ENCODE results near the gene ARL14EP.

The ARL14EP gene

DNA sequence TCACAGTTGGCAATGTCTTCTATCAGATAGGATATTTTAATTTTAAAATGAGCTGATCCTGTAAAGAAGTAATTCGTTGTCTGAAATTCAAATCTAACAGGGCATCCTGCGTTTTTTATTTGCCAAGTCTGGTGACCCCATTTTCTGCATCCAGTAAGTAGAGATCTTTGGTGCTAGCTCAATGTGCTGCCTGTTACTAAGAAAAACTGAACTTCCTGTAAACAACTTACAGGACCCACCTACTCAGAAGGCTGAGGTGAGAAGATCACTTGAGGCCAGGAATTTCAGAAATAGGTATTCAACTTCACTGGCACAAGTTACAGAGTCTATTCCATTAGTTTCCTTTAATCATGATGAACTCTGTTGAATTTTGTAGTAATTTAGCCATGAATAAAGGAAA lies 4.0 kb downstream of the ARL14EP start:
- DNase-seq (ENCODE audit: low read depth), result no peak

DNA sequence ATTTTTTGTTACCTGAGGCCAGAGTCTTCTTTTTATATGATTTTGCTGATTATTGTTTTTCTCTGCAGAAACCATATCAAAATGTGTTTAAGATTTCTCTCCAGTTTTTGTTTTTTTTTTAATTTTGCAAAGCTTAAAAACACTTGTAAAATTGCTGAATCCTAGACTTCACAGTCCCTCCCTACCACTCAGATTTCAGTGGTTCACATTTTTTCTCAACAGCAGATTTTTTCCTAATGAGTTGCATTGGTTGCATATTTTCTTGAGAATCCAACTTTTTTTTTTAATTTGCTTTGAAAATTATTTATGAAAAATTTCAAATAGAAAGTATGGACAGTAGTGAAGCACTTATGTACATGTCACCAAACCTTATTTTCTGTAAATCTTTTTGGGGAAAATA lies 5.8 kb downstream of the ARL14EP start:
- DNase-seq (ENCODE audit: low read depth), result no peak

DNA sequence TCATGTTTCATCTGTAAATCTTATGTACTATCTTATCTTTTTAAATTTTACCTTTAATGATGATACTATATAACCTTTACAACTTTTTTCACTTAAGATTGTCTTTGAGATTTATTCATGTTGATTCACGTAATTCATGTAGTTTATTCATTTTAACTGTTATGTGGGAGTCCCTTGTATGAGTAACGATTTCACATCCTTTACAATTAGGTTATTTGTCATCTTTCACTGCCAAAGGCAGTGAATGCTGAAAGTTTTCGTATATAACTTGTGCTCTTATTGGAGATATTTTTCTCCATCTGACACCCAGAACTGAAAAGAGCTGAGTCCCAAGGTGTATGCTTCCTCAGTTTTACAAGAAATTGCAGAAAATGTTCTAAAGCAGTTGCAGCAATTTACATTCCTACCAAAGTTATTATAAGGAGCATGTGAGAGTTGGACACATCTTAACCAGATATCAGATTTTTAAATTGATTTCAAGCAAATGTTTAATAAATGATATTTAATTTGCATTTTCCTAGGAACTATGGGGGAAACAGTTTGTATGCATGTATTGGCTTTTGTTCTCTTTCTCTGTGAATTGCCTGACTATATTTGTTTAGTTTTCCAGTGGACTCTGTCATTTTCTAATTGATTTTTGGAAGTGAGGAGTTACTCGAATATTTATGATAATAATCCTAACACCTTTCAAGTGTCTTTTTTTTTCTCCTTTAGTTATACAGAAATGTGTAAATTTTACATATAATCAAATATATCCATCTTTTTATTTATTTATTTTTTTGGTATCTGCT lies 6.4 kb downstream of the ARL14EP start:
- no peak for DNase-seq (ENCODE audit: low read depth)

DNA sequence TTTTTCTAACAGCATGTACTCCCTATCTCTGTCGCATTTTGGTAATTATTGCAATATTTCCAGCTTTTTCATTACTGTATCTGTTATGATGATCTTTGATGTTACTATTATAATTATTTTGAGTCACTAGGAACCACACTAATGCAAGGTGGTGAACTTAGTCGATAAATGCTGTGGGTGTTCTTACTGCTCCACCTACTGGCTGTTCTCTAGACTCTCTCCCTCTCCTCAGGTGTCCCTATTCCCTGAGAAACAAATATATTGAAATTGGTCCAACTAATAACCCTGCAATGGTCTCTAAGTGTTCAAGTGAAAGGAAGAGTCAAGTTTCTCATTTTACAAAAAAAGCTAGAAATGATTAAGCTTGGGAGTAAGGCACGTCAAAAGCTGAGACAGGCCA lies 10.5 kb downstream of the ARL14EP start:
- no peak for DNase-seq (ENCODE audit: low read depth)

DNA sequence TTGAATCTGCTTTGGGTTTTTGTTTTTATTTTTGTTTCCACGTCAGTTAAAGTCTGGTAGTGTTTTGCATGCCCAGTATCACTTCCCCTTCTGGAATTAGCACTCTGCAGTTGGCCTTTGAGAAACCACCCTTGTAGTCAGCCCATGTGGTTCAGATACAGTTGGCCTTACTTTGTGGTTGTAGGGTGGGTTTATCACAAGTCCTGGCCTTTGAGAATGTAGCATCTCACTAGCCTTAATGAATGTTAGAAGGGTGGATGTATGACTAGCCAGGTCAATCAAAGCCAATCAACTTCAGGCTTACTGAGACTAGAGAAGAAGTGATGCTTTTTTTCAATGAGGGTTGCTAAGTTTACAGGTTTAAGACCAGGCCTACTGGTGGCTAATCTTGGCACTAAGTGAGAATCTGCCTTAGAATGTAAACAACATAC lies 19.8 kb downstream of the ARL14EP start:
- DNase-seq (ENCODE audit: low read depth), result no peak

DNA sequence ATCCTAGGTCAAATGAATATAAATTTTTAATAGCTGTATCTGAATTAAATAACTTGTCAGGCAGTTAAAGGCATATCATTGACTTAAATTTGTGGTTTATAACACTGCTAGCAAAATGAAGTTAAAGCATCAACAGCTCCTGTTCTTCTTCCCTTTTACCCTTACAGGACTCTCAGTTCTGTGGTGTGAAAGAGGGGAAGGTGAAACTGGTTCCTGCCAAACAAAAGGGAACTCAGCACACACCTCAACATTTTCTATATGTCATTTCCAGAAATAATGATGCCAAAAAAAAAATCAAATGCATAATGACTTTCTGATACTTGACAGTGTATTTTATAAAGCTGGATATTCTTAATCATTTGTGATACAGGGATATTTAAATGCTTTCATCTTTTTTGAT lies 21.2 kb downstream of the ARL14EP start:
- DNase-seq (ENCODE audit: low read depth), result no peak

DNA sequence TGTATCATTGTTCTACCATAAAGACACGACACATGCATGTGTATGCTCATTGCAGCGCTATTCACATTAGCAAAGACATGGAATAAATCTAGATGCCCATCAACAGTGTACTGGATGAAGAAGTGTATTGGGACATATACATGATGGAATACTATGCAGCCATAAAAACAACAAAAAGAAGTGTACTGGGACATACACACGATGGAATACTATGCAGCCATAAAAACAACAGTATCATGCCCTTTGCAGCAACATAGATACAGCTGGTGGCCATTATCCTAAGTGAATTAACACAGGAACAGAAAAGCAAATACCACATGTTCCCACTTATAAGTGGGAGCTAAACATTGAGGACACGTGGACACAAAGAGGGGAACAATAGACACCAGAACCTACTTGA lies 22.7 kb downstream of the ARL14EP start:
- DNase-seq (ENCODE audit: low read depth), result no peak

DNA sequence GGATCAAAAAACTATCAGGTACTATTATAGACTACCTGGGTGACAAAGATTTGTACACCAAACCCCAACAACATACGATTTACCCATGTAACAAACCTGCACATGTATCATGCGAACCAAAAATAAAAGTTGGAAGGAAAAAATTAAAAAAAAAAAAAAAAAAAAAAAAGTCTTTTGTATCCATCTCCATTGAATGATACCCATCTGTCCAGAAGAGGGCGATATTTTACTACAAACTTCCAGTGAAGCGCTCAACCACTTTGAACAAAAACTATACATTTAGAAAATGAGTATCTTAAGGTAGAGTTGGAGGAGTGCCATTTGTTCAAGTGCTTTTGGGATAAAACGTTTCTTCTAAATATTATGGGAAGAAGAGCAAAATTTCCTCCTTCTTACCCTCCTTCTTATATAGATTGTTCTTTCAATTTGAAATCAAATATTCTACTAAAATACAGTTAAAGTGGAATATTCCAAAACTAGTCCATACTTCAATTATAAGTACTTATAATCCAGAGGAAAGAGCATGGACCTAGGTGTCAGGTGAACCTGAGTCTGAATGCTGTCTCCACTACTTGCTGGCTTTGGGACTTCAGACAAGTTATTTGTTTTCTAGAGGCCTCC lies 23.3 kb downstream of the ARL14EP start:
- DNase-seq (ENCODE audit: low read depth), result no peak

DNA sequence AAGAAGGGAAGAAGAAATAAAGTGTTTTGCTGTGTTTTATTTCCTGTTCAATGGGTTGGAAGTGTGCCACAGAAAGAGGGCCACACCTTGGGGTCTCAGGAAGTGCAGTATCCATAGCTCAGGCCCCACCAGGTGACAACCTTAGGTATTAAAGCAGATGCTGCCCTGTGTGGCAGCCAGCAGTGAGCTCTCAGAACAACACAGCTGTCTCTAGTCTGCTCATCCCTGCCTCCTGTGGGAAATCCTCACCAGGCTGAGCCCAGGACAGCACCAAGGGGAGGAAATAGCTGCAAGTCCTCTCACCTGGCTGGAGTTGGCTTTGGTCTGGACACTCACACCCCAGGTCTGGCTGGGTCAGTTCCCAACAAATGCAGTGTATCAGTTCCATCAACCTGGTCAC lies 25.1 kb downstream of the ARL14EP start:
- no peak for DNase-seq (ENCODE audit: low read depth)

DNA sequence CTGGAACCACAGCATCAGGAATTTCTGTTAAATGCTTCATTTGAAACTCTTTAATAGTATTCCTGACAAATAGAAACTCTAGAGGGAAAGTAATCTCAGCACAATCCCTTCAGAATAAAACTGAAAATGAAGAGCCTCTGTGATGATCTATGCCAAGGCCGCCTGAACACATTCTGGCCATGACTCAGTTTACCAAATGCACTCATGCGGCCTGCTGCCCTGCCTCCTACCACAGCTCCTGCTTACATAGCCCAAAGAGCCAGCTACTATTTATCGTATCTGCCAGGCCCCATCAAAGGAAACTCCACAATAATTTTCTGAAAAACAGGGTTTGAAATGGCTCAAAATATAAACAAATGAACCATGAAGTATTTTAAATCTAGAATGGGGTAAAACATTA lies 27.0 kb downstream of the ARL14EP start:
- no peak for DNase-seq (ENCODE audit: low read depth)

DNA sequence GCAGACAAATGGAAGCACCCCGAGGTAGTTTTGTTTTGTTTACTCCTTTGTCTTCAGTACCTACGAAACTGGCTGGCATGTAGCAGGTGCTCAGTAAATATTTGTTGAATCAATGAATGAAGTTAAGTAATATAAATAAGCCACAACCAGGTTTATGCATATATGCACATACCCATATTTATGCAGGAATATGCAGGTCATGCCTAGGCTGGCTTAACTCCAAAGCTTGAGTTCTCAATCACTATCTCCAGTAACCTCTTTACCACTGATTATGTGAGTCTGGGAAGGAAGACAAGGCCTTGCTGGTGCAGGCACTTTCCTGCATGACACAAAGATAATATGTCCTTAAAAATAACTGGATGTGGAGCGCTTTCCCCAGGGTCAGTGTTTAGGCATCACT lies 27.5 kb downstream of the ARL14EP start:
- no peak for DNase-seq (ENCODE audit: low read depth)

DNA sequence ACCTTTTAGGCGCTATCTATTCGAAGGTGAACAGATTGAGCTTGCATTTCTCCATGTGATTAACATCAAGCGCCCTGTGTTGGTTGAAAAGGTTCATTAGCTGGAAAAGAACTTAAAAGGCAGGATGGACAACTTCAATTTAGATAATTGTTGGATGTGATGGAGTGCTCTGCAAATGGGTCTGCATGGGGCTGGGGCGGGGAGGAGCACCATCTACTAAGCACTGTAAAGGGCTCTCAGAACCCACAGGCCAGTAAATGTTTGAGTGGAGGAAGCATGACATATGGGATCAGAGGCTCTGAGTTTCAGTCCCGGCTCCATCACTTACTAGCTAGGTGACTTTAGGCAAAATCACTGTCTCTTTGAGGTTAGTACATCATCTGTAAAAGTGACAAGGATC lies 28.2 kb downstream of the ARL14EP start:
- DNase-seq (ENCODE audit: low read depth), result no peak

DNA sequence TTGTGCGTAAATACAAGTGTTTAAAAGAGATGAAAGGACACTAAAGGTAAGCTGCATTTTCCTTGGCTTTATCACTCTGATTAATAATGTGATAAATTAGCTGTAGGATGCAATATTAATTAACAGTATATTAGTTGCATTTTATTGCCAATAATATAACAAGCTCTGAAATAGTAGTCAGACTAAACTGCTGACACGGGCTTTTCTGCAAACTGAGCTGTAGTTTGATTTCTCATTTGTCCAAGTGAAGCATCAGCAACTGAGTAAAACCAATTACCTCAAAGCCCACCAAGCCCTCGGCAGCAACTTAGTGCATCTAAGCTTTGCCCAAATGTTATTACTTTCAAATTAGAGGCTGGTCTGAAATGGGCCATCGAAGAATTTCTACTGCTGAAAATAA lies 33.5 kb downstream of the ARL14EP start:
- DNase-seq (ENCODE audit: low read depth), result no peak

DNA sequence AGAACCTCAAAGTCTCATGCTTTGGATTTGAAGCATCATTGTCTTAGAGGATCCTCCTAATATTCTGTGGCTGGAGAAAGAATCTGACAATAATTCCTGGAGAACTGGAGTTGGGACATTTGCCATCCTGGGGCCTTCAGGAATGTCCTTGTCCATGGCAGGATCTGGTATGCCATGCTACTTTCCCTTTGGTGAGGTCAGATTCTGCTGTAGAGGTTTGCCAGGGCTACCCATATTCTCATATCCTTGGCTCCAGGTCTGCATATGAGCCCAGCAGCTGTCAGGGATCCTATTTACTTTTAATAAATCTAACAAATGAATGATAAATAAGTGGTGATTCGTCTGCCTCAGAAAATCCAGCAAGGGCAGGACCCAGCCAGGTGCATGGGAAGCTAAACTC lies 35.0 kb downstream of the ARL14EP start:
- no peak for DNase-seq (ENCODE audit: low read depth)

DNA sequence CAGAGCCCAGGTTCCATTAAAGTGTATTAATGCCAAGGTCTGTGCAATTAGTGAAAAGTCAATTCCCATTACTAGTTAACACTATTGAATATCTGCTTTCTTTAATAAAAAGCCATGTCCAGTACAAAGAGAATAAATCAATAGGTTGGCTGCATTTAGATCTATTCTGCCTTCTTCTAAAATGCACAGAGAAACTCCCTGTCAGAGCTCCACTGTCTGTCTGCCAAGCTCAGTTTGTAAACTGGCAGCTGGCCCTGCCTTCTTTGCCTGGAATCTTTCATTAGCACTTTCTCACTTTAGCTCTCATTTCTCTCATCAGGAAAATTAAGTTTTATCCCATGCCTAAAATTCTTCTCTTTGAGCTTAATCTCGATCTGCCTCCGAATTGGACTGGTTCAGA lies 35.6 kb downstream of the ARL14EP start:
- DNase-seq (ENCODE audit: low read depth), result no peak

DNA sequence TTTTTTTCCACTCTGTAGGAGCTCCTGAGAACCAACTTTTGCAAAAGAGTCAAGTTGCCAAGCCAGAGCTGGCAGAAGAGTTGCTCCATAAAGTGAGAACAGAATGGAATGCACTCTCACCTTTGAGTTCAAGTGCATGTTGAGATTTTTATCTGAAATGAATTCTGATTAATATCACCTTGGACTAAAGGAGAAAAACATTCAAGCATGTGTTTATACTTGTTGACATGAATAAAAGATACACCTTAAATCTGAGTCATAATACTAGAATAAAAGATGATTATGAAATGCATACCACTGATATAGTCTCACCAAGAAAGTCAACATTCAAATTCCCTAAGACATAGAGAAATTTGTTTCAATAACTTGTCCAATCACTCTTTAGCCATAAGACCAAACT lies 37.8 kb downstream of the ARL14EP start:
- no peak for DNase-seq (ENCODE audit: low read depth)

DNA sequence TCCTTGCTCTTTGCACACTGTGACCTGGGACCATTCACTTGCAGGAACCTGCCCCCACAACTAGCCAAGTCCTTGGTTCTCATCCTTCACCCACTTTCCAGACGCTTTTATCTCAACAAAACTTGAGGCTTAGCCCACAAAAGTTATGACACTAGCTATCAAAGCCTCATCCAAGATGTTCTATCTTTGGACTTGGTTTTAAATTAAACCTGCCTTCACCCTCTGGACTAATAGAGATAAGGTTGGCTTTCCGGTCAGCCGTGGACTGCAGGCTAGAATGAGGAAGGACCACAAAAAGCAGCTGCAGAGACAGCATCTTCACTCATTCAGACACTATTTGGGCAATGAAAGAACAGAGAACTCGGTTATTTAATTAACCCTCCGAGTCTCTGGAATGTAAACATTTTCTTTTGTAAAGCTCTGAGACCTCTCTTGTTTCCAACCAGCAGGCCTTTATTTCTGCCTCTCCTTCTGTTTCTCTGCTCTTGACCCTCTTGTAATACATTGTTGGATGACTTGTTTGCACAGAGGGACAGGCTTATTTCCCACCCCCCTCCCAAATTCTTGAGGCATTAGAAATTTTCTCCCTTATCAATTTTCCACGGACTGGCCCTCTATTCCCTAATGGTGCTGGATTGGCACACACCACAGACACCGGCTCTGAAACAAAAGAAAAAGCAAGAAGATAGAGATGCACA lies 41.4 kb downstream of the ARL14EP start:
- no peak for DNase-seq (ENCODE audit: low read depth)

DNA sequence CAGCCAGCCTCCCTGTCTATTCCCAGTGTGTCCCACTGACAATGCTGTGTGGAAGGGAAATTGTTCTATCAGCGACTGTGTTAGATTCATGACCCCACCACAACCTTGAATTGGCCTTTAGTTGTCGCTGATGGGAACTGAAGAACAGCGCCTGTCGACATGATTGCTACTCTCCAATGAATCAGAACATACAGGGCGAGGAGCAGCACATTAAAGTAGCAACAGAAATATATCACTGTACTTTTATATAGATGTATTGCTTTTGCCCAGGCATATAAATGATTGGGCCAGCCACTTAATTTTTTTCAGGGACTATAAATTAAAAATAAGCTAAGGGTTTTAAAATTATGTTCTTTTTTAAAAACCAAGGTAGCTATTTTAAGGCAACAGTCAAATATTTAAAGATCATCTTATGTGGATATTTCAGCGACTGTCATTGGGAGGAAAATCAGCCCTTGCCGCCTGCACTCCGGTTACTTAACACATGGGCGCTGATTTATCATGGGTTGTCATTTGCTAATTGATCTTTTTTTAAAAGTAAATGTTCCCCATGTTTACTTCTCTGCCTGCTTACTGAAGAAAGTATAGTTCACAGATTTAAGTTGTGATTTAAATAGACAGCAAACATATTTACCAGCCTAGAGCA lies 42.1 kb downstream of the ARL14EP start:
- no peak for DNase-seq (ENCODE audit: low read depth)

DNA sequence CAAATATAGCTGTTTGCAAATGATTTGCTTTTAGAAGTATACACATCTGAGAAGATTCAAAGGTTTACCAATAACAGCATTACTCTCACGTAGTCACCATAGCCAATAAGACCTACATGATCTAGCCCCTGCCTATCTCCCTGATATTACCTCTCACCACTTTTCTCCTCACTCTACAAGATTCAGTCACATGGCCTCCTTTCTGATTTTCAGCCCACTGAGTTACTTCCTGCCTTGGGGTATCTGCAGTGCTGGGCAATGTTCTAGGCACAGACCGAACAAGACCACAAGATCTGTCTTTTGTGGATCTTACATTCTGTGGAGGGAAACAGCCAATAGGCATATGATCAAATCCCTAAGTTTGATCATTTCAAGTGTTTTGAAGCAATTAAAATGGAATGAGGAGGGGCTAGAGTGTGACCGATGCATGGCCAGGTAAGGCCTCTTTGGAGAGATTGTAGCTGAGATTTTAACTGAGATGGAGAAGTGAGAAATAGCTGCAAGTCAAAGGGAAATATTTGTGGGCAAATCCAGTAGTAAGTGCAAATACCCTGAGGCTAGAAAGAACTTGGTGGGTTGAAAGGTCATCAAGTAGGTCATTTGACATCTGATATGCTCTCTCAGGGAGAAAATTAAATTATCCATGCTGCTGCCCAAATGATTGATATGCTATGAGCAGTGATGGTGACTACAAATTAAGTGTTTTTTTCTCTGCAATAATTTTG lies 43.1 kb downstream of the ARL14EP start:
- no peak for DNase-seq (ENCODE audit: low read depth)

DNA sequence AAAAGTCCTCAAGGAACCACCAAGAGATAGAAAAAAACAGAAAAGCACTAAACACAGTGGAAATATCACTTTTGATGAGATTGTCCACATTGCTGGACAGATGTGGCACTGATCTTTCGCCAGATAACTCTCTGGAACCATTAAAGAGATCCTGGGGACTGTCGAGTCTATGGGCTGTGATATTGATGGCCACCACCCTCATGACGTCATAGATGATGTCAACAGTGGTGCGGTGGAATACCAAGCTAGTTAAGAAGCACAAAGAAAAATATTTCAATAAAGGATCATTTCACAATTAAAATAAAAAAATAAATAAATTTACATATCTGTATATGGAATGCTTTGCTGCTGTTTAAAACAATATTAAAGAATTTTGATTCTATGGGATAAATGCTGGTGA lies 45.5 kb downstream of the ARL14EP start:
- DNase-seq (ENCODE audit: low read depth), result no peak

DNA sequence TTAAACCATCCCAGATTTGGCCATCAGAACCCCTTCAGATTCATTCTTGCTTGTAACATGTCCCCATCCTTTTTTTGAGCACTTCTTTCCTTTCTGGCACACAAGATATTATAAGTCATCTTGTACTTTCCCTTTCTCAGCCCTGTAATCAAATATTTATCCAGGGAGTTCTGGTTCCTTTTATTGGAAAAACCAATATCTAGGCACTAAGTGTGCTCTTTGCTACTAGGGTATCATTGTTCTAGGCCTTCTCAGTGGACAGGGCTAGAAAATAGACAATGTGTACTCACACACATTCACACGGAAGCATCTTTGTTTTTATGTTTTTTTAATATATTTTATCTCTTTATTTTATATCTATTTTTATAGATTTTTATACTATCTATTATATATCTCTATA lies 47.3 kb downstream of the ARL14EP start:
- no peak for DNase-seq (ENCODE audit: low read depth)

DNA sequence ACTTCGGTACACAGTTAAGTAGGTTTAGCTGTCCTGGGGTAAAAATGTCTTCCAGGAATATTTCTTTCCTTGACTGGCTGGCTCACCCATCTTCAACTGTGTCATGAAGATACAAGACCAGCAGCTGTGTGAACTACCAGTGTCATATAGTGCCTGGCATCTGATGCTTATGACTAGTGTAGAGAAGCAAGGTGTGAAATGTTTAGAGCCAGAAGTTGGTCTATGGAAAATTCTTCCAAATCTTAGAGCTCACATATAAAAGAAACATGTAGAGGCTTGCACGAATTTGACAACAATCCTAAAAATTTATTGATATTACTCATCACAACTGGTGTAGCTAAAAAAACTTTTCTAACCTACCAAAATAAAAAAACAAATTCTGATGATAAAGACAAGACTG lies 54.4 kb downstream of the ARL14EP start:
- DNase-seq (ENCODE audit: low read depth), result no peak
